ENCODE results near the gene VCAN. TPM values are rescaled to one million over a fixed set of nuclear protein-coding genes. Genes with fewer than 3 reads are reported as not detected.

The VCAN gene
- total RNA-seq, 1 donor from 2014 or later: 133 TPM

- intact Hi-C loops (cut with DNase I): no loop called here
- Histone ChIP-seq H3K27ac (no peak overlapping the region), H3K36me3 (peaks cover 7% of the 10 kb centered on the region), H3K4me3 (no peak overlapping the region), H3K4me1 (no peaks in the 10 kb centered on the region), H3K9me3 (no peaks in the 10 kb centered on the region), H3K27me3 (ENCODE audit: low read depth) (no peaks in the 10 kb centered on the region)
- ATAC-seq (no peak), DNase-seq (no peak)
- no peak for TF ChIP-seq CTCF (IDR thresholded peaks at IDR 0.05)
These were observed 25.1 kb downstream of the VCAN start for GRCh38 chr5:83496626-83497025.

DNA sequence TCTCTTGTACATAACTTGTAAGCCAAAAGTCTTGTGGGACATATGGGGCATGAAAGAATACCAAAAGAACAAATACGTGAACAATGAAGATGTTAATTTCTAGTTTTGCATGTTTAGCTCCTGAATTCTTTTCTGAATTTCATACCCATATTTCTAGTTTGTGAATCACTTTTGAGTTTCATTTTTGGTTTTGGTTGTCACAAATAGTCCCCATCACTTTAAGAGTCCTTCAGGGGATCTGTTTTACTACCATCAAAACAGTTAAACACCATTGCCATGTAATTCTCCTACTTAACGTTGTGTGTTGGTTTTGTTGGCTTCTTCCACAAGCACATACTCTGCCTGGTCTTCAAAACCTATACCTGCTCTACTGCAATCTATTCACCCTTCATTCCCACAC is 27.0 kb downstream of the VCAN start:
- Histone ChIP-seq H3K4me3 (no peak overlapping the region), H3K36me3 (peaks cover 5% of the 10 kb centered on the region), H3K27ac (no peak overlapping the region), H3K4me1 (no peaks in the 10 kb centered on the region), H3K27me3 (ENCODE audit: low read depth) (no peaks in the 10 kb centered on the region), H3K9me3 (no peaks in the 10 kb centered on the region)
- ATAC-seq (no peak), DNase-seq (no peak)
- intact Hi-C loops (cut with DNase I): no loop called here
- TF ChIP-seq CTCF (IDR thresholded peaks at IDR 0.05): no peak

GRCh38 chr5:83503662-83504061 is 32.1 kb downstream of the VCAN start:
- no peak for TF ChIP-seq CTCF (IDR thresholded peaks at IDR 0.05)
- intact Hi-C loops (cut with DNase I): no loop called here
- Histone ChIP-seq H3K27ac (no peak overlapping the region), H3K27me3 (ENCODE audit: low read depth) (no peaks in the 10 kb centered on the region), H3K9me3 (no peaks in the 10 kb centered on the region), H3K4me3 (no peak overlapping the region), H3K4me1 (no peaks in the 10 kb centered on the region), H3K36me3 (no peaks in the 10 kb centered on the region)
- ATAC-seq (no peak), DNase-seq (no peak)

- TF ChIP-seq CTCF (IDR thresholded peaks at IDR 0.05): no peak
- Histone ChIP-seq H3K27me3 (ENCODE audit: low read depth) (no peaks in the 10 kb centered on the region), H3K4me3 (no peak overlapping the region), H3K9me3 (no peaks in the 10 kb centered on the region), H3K27ac (no peak overlapping the region), H3K4me1 (no peaks in the 10 kb centered on the region), H3K36me3 (no peaks in the 10 kb centered on the region)
- DNase-seq (no peak), ATAC-seq (no peak)
- intact Hi-C loops (cut with DNase I): no loop called here
These were observed 35.9 kb downstream of the VCAN start for GRCh38 chr5:83507431-83507830.

- no peak for TF ChIP-seq CTCF (IDR thresholded peaks at IDR 0.05)
- DNase-seq (no peak), ATAC-seq (peak; percentile 61 to 72)
- no peak overlapping the region for H3K4me3 ChIP-seq
- no peaks in the 10 kb centered on the region for H3K9me3 ChIP-seq
- no peaks in the 10 kb centered on the region for H3K4me1 ChIP-seq
- H3K36me3 ChIP-seq: no peaks in the 10 kb centered on the region
- intact Hi-C loops (cut with DNase I): no loop called here
- H3K27me3 ChIP-seq (ENCODE audit: low read depth): no peaks in the 10 kb centered on the region
- H3K27ac ChIP-seq: no peak overlapping the region
These were observed 38.0 kb downstream of the VCAN start for GRCh38 chr5:83509540-83509939.

DNA sequence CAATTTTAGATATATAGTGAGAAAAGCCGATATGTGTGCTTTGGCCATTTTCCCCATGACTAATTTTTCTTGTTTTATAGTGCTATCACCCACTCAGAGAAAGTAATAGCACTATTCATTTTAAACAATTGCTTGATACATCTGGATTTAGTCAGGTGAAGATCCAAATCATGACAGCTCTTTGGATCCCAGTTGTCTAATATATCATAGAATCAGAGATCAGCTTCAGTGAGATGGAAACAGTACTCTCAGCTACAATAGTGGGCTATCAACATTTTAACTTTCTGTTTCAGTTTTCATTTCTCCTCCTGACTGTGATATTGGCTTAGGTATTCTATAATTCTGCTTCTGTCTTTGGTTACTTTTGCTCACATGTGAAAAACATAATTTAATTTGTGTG is 38.7 kb downstream of the VCAN start:
- no peaks in the 10 kb centered on the region for H3K9me3 ChIP-seq
- ATAC-seq (no peak), DNase-seq (no peak)
- no peak overlapping the region for H3K27ac ChIP-seq
- no peak overlapping the region for H3K4me3 ChIP-seq
- no peaks in the 10 kb centered on the region for H3K4me1 ChIP-seq
- no peak for TF ChIP-seq CTCF (IDR thresholded peaks at IDR 0.05)
- no peaks in the 10 kb centered on the region for H3K36me3 ChIP-seq
- intact Hi-C loops (cut with DNase I): no loop called here
- no peaks in the 10 kb centered on the region for H3K27me3 ChIP-seq (ENCODE audit: low read depth)

All from lower lobe of right lung (tissue), 2 donors.